Activated naive CD8-positive, alpha-beta T cell (primary cell): Measurements from ENCODE around the gene SYNPR.

Experiments
- H3K27ac Mint-ChIP-seq: one replicate; pipeline ENCODE4 v1.8.0; 2021; ENCODE audit warnings: mixed read lengths
- H3K27me3 Mint-ChIP-seq: one replicate; pipeline ENCODE4 v1.8.0; 2021; ENCODE audit warnings: mixed read lengths
- H3K36me3 Mint-ChIP-seq: one replicate; pipeline ENCODE4 v1.8.0; 2021; ENCODE audit warnings: mixed read lengths
- H3K4me1 Mint-ChIP-seq: one replicate; pipeline ENCODE4 v1.8.0; 2021; ENCODE audit warnings: low read depth, mixed read lengths
- H3K4me3 Mint-ChIP-seq: one replicate; pipeline ENCODE4 v1.8.0; 2021; ENCODE audit warnings: mild to moderate bottlenecking, mixed read lengths
- H3K9me3 Mint-ChIP-seq: one replicate; pipeline ENCODE4 v1.8.0; 2021; ENCODE audit warnings: low read depth, mixed read lengths

SYNPR gene

GRCh38 chr3:63343674-63344073, 65.6 kb downstream of the SYNPR start:
- Mint-ChIP-seq H3K36me3 (no peaks in the 10 kb centered on the region), H3K4me1 (peaks cover 3% of the 10 kb centered on the region), H3K27ac (no peak overlapping the region), H3K27me3 (peaks cover 4% of the 10 kb centered on the region), H3K4me3 (no peak overlapping the region), H3K9me3 (peaks cover 5% of the 10 kb centered on the region)

DNA sequence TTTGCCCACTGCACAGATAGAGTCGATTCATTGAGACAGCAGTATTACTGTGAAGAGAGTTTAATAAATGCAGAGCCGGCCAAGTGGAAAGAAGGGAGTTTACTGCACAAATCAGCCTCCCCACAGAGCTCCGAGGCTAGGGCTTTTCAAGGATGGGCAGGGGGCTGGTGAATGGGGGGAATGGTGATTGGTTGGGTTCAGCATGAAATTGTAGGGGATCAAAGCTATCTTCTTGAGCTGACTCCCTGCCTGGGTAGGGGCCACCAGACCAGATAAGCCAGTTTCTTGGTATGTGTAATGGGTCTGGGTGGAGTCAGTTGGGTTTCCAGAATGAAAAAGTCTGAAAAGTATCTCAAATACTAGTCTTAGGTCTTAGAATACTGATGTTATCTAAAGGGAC, 66.6 kb downstream of the SYNPR start:
- Mint-ChIP-seq H3K27ac (no peak overlapping the region), H3K4me1 (peaks cover 3% of the 10 kb centered on the region), H3K27me3 (peaks cover 9% of the 10 kb centered on the region), H3K4me3 (no peak overlapping the region), H3K9me3 (peaks cover 5% of the 10 kb centered on the region), H3K36me3 (no peaks in the 10 kb centered on the region)

- H3K36me3 Mint-ChIP-seq, result no peaks in the 10 kb centered on the region
- peaks cover 18% of the 10 kb centered on the region for H3K27me3 Mint-ChIP-seq
- H3K4me1 Mint-ChIP-seq, result no peaks in the 10 kb centered on the region
- H3K9me3 Mint-ChIP-seq, result no peaks in the 10 kb centered on the region
- H3K27ac Mint-ChIP-seq, result no peak overlapping the region
- no peak overlapping the region for H3K4me3 Mint-ChIP-seq
Observed at GRCh38 chr3:63349583-63350573, 71.8 kb downstream of the SYNPR start.

DNA sequence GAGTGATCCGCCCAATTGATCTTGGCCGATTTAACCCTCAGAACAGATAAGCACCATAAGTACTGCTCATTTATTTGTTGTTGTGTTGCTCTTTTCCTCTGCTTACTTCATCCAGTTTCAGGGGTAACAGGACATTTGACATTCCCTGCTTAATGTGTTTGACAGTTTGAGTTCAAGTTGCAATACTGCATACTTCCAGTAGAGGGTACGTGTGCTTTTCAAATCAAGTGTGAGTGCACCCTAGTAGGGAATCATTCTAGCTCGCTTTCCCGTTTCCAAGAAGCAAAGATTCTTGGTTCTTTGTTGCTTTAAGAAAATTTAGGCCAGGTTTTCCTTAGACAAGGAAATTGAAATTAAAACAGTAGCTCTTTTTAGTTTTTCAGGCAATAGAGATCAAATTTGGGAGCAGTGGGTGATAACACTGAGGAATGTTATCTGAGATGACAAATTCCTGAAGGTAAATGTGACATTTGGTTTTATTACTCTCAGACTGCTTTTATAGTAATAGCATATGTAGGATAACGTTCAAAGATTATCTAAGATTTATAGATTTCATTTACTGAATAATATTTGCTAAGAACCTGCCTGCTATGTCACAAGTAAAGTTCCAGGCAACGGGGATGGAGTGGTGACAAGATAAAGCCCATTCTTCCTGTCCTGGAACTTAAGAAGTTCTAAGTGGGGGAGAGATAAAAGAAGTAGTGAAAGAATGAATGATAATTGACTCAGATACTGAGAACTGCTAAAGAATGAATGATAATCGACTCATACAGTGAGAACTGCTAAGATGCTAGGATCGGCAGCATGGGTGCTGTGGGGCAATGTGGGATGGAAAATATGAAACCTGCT, 73.3 kb downstream of the SYNPR start:
- Mint-ChIP-seq H3K27me3 (peaks cover 13% of the 10 kb centered on the region), H3K4me1 (no peaks in the 10 kb centered on the region), H3K4me3 (no peak overlapping the region), H3K9me3 (no peaks in the 10 kb centered on the region), H3K36me3 (no peaks in the 10 kb centered on the region), H3K27ac (no peak overlapping the region)

DNA sequence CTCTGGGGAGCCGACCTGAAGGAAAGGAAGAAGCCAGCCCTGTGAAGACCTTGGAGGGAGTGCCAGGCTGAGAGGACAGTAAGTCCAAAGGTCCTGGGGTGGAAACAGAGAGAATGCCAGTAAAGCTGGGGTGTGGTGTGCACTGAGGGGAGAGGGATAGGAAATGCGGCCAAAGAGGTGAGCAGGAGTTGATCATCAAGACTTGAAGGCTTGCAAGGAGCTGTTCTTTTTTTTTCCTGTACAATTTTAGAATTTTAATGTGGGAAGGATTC, 73.8 kb downstream of the SYNPR start:
- Mint-ChIP-seq H3K4me3 (no peak overlapping the region), H3K36me3 (no peaks in the 10 kb centered on the region), H3K27me3 (peaks cover 13% of the 10 kb centered on the region)

DNA sequence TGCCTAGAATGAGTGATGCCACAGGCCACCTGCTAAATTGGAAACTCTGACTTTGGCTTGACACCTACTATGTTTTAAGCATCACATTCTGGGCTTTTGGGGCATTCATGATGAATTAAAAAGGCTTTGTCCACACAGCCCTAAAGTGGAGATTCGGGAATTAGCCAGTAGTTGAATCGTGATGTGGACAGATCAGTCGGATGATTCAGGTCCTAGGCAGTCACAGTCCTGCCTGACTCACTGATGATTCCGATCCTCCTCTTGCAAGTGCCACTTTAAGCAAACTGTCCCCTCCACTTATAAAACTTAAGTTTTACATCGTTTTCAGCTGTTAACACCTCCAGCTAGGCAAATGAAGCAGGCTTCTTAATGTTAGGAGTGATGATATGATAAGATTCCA, 75.3 kb downstream of the SYNPR start:
- Mint-ChIP-seq H3K4me1 (no peaks in the 10 kb centered on the region), H3K36me3 (no peaks in the 10 kb centered on the region), H3K4me3 (no peak overlapping the region), H3K27ac (no peak overlapping the region), H3K27me3 (peaks cover 13% of the 10 kb centered on the region), H3K9me3 (no peaks in the 10 kb centered on the region)

More for the DNA sequence above, 73.8 kb downstream of the SYNPR start:
- H3K27ac Mint-ChIP-seq, result no peak overlapping the region
- H3K4me1 Mint-ChIP-seq, result no peaks in the 10 kb centered on the region
- no peaks in the 10 kb centered on the region for H3K9me3 Mint-ChIP-seq

DNA sequence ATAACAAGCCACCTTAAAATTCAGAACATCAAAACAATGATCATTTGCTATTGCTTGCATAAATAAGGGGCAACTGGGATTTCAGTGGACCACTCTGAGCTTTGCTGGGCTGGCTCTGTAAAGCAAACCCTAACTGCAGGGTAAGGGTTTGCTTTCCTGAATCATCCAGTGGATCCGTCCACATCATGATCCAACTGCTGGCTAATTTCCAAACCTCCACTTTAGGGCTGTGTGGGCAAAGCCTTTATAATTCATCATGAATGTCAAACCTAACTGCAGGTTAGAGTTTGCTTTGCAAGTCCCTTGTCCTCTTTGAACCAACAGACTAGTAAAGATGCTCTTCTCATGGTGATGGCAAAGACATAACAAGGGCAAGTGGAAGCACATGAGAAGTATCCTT, 76.1 kb downstream of the SYNPR start:
- Mint-ChIP-seq H3K4me3 (no peak overlapping the region), H3K36me3 (no peaks in the 10 kb centered on the region), H3K27me3 (peaks cover 11% of the 10 kb centered on the region), H3K9me3 (no peaks in the 10 kb centered on the region), H3K4me1 (no peaks in the 10 kb centered on the region), H3K27ac (no peak overlapping the region)

GRCh38 chr3:63355809-63356208, 77.7 kb downstream of the SYNPR start:
- Mint-ChIP-seq H3K27me3 (peaks cover 11% of the 10 kb centered on the region), H3K4me1 (no peaks in the 10 kb centered on the region), H3K36me3 (no peaks in the 10 kb centered on the region), H3K27ac (no peak overlapping the region), H3K9me3 (peaks cover 2% of the 10 kb centered on the region), H3K4me3 (no peak overlapping the region)

- no peaks in the 10 kb centered on the region for H3K36me3 Mint-ChIP-seq
- peaks cover 3% of the 10 kb centered on the region for H3K27me3 Mint-ChIP-seq
- H3K4me3 Mint-ChIP-seq, result no peak overlapping the region
- H3K4me1 Mint-ChIP-seq, result no peaks in the 10 kb centered on the region
- no peak overlapping the region for H3K27ac Mint-ChIP-seq
- H3K9me3 Mint-ChIP-seq, result peaks cover 5% of the 10 kb centered on the region
Observed at GRCh38 chr3:63364495-63364894, 86.4 kb downstream of the SYNPR start.

DNA sequence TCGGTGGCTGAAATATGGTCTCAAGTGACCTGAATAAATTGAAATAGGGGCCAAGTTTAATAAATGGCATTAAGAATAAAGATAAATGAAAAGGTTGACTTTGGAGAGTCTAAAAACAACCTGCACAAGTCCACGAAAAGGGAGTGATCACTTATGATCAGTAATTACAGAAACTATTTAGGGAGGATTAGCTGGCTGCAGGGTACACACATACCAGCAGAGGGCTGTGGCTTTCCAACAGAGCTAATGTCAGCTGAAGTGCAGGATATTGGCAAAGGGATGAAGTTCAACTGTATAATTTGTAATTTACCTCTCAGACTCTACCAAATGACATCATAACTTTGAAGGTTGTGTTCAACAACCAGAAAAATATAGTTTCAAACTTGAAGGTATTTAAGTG, 86.8 kb downstream of the SYNPR start:
- peaks cover 3% of the 10 kb centered on the region for H3K27me3 Mint-ChIP-seq
- no peak overlapping the region for H3K4me3 Mint-ChIP-seq
- no peaks in the 10 kb centered on the region for H3K36me3 Mint-ChIP-seq
- H3K27ac Mint-ChIP-seq, result no peak overlapping the region
- H3K9me3 Mint-ChIP-seq, result peaks cover 5% of the 10 kb centered on the region
- H3K4me1 Mint-ChIP-seq, result no peaks in the 10 kb centered on the region

DNA sequence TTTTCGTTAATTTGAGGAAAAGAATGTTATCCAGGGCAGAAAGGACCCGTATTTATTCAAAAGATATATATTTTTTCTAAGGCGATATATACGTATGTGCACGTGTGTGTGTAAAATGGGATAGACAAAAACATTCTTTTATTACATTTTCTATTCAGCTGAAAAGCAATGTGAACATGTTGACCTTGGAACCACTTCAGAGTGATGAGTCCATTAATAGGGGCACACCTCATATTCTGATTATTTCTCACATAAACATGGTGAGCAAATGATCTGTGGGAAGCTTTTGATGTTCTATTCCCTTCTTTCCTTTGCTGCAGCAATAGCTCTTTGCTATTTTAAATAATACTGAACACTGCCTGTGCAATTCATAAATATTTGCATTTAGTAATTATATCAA, 87.6 kb downstream of the SYNPR start:
- H3K27me3 Mint-ChIP-seq, result peaks cover 2% of the 10 kb centered on the region
- H3K4me1 Mint-ChIP-seq, result no peaks in the 10 kb centered on the region
- H3K9me3 Mint-ChIP-seq, result peaks cover 4% of the 10 kb centered on the region
- no peak overlapping the region for H3K27ac Mint-ChIP-seq
- H3K4me3 Mint-ChIP-seq, result no peak overlapping the region
- no peaks in the 10 kb centered on the region for H3K36me3 Mint-ChIP-seq

GRCh38 chr3:63370094-63370493, 92.0 kb downstream of the SYNPR start:
- no peaks in the 10 kb centered on the region for H3K9me3 Mint-ChIP-seq
- peaks cover 4% of the 10 kb centered on the region for H3K27me3 Mint-ChIP-seq
- no peak overlapping the region for H3K27ac Mint-ChIP-seq
- no peaks in the 10 kb centered on the region for H3K36me3 Mint-ChIP-seq
- H3K4me3 Mint-ChIP-seq, result no peak overlapping the region
- no peaks in the 10 kb centered on the region for H3K4me1 Mint-ChIP-seq

DNA sequence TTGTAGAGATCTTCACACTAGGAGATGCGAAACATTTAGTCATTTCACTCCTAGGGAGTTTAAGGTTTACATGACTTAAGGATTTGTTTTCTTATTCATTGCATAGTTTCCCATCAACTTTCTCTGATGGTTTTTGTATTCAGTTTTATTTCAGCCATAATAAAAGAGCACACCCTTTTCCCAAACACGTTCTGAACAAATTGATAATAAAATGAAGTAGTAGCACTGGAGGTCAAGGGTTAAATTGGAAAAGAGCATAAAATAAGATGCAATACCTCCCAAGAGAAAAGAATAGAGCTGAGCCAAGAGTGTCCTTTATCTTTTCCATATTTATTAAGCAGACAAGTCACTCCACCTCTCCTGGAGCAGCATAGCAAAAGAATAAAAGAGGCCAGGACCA, 104.9 kb downstream of the SYNPR start:
- no peaks in the 10 kb centered on the region for H3K4me1 Mint-ChIP-seq
- no peak overlapping the region for H3K27ac Mint-ChIP-seq
- H3K27me3 Mint-ChIP-seq, result peaks cover 3% of the 10 kb centered on the region

GRCh38 chr3:63384382-63384781, 106.3 kb downstream of the SYNPR start:
- Mint-ChIP-seq H3K4me1 (no peaks in the 10 kb centered on the region), H3K27me3 (peaks cover 3% of the 10 kb centered on the region), H3K4me3 (no peak overlapping the region), H3K36me3 (no peaks in the 10 kb centered on the region), H3K9me3 (no peaks in the 10 kb centered on the region), H3K27ac (no peak overlapping the region)

More for the DNA sequence above, 104.9 kb downstream of the SYNPR start:
- H3K4me3 Mint-ChIP-seq, result no peak overlapping the region
- H3K36me3 Mint-ChIP-seq, result no peaks in the 10 kb centered on the region
- no peaks in the 10 kb centered on the region for H3K9me3 Mint-ChIP-seq

GRCh38 chr3:63385629-63386028, 107.5 kb downstream of the SYNPR start:
- no peaks in the 10 kb centered on the region for H3K9me3 Mint-ChIP-seq
- peaks cover 3% of the 10 kb centered on the region for H3K27me3 Mint-ChIP-seq
- H3K27ac Mint-ChIP-seq, result no peak overlapping the region
- H3K36me3 Mint-ChIP-seq, result no peaks in the 10 kb centered on the region
- H3K4me3 Mint-ChIP-seq, result no peak overlapping the region
- no peaks in the 10 kb centered on the region for H3K4me1 Mint-ChIP-seq
